ENCODE measurements around the gene DXO.
"Not testable (repeated sequence)": the region's sequence is repeated elsewhere in the genome, so short reads cannot be mapped to it uniquely, and the experiment has no call there.

DXO gene

DNA sequence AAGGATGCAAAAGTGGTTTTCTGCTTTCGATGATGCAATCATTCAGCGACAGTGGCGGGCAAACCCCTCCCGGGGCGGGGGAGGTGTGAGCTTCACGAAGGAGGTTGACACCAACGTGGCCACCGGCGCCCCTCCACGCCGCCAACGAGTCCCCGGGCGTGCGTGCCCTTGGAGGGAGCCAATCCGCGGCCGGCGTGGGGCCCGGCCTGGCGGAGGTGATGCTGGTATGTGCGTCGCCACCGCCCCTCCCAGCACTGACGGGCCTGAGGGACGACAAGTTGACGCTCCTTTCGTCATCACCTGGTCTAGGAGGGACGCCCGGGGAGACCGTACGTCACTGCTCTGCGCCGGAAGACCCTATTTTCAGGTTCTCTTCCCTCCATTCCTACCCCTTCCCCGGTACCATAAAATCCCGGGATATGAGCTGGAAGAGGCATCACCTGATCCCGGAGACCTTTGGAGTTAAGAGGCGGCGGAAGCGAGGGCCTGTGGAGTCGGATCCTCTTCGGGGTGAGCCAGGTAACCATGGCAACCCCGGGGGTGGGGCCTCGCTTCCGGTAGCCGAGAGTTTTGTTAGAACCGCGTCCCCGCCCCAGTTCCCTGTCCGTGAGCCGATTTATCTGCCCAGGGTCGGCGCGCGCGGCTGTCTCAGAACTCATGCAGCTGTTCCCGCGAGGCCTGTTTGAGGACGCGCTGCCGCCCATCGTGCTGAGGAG lies at the start of gene DXO:
TSS of gene DXO (minus strand) at position 146 of the 716 bp plus-strand sequence. CDS start 463 bp downstream, outside the sequence.
- no peak for FAIRE-seq
- DNase-seq (ENCODE audit: insufficient read length, low spot score), result peak; percentile 94

DNA sequence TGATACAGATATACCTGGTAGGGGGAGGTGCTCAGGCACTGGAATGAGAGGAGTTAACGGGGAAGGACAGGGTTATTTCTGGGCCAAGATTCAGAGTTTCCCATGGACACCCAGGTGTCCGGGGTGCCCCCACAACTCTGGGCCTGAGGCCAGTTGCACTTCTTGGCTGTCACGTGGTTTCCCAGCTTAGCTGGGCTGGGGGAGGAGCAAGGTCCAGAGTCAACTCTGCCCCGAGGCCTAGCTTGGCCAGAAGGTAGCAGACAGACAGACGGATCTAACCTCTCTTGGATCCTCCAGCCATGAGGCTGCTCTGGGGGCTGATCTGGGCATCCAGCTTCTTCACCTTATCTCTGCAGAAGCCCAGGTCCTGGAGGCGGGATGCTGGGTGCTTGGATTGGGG lies 42.6 kb upstream of the DXO start, which contains the start of gene C4B:
TSS of gene C4B (plus strand) at position 249 of the 400 bp plus-strand sequence. CDS start at position 300, 51 bp downstream.
- FAIRE-seq, result not testable (repeated sequence)

More for the DNA sequence above, at the start of gene DXO:
- TF ChIP-seq, protein P1, sequence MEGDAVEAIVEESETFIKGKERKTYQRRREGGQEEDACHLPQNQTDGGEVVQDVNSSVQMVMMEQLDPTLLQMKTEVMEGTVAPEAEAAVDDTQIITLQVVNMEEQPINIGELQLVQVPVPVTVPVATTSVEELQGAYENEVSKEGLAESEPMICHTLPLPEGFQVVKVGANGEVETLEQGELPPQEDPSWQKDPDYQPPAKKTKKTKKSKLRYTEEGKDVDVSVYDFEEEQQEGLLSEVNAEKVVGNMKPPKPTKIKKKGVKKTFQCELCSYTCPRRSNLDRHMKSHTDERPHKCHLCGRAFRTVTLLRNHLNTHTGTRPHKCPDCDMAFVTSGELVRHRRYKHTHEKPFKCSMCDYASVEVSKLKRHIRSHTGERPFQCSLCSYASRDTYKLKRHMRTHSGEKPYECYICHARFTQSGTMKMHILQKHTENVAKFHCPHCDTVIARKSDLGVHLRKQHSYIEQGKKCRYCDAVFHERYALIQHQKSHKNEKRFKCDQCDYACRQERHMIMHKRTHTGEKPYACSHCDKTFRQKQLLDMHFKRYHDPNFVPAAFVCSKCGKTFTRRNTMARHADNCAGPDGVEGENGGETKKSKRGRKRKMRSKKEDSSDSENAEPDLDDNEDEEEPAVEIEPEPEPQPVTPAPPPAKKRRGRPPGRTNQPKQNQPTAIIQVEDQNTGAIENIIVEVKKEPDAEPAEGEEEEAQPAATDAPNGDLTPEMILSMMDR (IDR thresholded peaks at IDR 0.05; ENCODE audit: insufficient read depth, missing control alignments), result no peak

GRCh38 chr6:32013738-32014137 lies 41.8 kb upstream of the DXO start:
- not testable (repeated sequence) for DNase-seq (ENCODE audit: insufficient read length, low spot score); FAIRE-seq

More for the DNA sequence above, 42.6 kb upstream of the DXO start, which contains the start of gene C4B:
- DNase-seq (ENCODE audit: insufficient read length, low spot score), result not testable (repeated sequence)

DNA sequence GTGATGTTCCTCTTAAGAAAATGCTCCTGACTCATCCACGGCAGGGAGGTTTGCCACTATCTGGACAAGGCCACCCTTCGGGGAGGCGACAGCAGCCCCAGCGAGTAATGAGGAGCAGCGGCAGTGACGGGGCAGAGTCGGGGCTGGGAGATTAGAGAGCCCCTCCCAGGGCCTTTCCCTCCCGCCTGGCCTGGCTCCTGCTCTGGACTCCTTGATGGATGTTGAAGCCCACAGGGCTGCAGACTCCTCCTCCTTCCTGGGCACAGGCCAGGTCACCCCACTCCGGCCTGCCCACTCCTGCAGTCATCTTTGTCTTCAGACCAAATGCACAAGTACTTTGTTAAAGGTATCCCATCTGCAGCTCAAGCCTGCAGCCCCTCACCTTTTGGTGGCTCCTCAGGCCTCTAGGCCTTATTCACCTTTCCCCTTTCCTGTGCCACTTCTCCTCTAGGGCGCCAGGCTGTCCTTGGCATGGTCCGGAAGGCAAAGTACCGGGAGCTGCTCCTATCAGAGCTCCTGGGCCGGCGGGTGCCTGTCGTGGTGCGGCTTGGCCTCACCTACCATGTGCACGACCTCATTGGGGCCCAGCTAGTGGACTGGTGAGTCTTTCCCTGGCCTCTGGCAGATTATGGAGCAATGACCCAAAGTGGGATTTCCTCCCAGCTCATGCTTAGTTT lies 41.1 kb upstream of the DXO start:
- not testable (repeated sequence) for DNase-seq (ENCODE audit: insufficient read length, low spot score); FAIRE-seq

- FAIRE-seq; DNase-seq (ENCODE audit: insufficient read length, low spot score): not testable (repeated sequence)
These were observed 39.1 kb upstream of the DXO start for GRCh38 chr6:32010856-32011530.

GRCh38 chr6:32009537-32009936 lies 37.6 kb upstream of the DXO start:
- not testable (repeated sequence) for FAIRE-seq; DNase-seq (ENCODE audit: insufficient read length, low spot score)

- DNase-seq (ENCODE audit: insufficient read length, low spot score); FAIRE-seq: not testable (repeated sequence)
These were observed 36.7 kb upstream of the DXO start for GRCh38 chr6:32008616-32009015.

DNA sequence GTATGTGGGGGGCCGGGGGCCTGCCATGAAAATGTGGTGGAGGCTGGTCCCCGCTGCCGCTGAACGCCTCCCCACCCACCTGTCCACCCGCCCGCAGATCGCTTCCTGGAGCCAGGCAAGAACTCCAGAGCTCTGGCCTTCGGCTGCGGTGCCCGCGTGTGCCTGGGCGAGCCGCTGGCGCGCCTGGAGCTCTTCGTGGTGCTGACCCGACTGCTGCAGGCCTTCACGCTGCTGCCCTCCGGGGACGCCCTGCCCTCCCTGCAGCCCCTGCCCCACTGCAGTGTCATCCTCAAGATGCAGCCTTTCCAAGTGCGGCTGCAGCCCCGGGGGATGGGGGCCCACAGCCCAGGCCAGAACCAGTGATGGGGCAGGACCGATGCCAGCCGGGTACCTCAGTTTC lies 36.1 kb upstream of the DXO start:
- FAIRE-seq; DNase-seq (ENCODE audit: insufficient read length, low spot score): not testable (repeated sequence)

DNA sequence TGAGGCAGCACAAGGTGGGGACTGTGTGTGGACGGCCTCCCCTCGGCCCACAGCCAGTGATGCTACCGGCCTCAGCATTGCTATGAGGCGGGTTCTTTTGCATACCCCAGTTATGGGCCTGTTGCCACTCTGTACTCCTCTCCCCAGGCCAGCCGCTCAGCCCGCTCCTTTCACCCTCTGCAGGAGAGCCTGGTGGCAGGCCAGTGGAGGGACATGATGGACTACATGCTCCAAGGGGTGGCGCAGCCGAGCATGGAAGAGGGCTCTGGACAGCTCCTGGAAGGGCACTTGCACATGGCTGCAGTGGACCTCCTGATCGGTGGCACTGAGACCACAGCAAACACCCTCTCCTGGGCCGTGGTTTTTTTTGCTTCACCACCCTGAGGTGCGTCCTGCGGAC lies 35.1 kb upstream of the DXO start:
- not testable (repeated sequence) for FAIRE-seq; DNase-seq (ENCODE audit: insufficient read length, low spot score)

- not testable (repeated sequence) for FAIRE-seq; DNase-seq (ENCODE audit: insufficient read length, low spot score)
These were observed 34.1 kb upstream of the DXO start for GRCh38 chr6:32005991-32006529.

DNA sequence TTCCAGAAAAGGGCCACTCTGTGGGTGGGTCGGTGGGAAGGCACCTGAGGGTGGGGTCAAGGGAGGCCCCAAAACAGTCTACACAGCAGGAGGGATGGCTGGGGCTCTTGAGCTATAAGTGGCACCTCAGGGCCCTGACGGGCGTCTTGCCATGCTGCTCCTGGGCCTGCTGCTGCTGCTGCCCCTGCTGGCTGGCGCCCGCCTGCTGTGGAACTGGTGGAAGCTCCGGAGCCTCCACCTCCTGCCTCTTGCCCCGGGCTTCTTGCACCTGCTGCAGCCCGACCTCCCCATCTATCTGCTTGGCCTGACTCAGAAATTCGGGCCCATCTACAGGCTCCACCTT lies 33.6 kb upstream of the DXO start:
- FAIRE-seq; DNase-seq (ENCODE audit: insufficient read length, low spot score): not testable (repeated sequence)

DNA sequence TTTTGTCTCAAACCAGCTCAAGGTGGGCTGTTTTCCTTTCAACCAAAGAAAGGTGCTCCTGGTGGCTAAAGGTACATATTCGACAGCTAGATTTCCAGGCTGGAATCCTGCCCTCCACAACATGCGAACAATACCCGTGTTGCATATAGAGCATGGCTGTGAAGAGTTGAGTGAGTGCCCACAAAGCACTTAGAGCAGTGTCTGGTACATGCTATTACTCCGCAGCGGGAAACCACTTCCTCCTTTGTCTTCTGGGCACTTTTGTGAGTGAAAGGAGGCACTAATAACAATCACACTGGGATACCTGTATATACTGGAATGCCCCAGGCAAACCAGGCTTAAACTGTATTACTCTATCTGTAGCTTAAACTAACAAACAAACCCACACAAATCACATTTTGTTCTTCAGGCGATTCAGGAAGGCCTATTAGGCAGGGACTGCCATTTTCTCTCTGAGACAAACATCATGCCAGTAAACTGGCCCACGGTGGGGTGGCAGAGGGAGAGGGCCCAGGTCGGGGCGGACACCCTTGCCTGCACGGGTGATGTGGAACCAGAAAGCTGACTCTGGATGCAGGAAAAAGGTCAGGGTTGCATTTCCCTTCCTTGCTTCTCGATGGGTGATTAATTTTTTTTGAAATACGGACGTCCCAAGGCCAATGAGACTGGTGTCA lies 33.1 kb upstream of the DXO start:
- not testable (repeated sequence) for FAIRE-seq; DNase-seq (ENCODE audit: insufficient read length, low spot score)

GRCh38 chr6:32004393-32004792 lies 32.5 kb upstream of the DXO start:
- not testable (repeated sequence) for DNase-seq (ENCODE audit: insufficient read length, low spot score); FAIRE-seq

- FAIRE-seq, result not testable (repeated sequence)
These were observed 31.4 kb upstream of the DXO start for GRCh38 chr6:32003301-32003700.

GRCh38 chr6:32002546-32003268 lies 30.8 kb upstream of the DXO start:
- not testable (repeated sequence) for FAIRE-seq

More at GRCh38 chr6:32003301-32003700, 31.4 kb upstream of the DXO start:
- DNase-seq (ENCODE audit: insufficient read length, low spot score), result not testable (repeated sequence)

GRCh38 chr6:31996385-31996784 lies 24.4 kb upstream of the DXO start:
- not testable (repeated sequence) for FAIRE-seq; DNase-seq (ENCODE audit: insufficient read length, low spot score)

More at GRCh38 chr6:32002546-32003268, 30.8 kb upstream of the DXO start:
- DNase-seq (ENCODE audit: insufficient read length, low spot score), result not testable (repeated sequence)

DNA sequence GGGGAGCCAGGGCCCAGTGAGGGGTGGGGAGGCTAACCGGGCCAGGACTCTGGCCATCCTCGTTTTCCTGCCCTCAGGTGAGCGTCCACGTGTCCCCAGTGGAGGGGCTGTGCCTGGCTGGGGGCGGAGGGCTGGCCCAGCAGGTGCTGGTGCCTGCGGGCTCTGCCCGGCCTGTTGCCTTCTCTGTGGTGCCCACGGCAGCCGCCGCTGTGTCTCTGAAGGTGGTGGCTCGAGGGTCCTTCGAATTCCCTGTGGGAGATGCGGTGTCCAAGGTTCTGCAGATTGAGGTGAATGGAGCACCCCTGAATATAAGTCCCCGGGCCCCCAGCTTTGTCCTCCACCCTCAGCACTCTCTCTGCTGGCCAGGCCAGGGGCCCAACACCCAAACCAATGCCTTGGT lies 22.5 kb upstream of the DXO start:
- not testable (repeated sequence) for FAIRE-seq

More for the DNA sequence above, 22.5 kb upstream of the DXO start:
- DNase-seq (ENCODE audit: insufficient read length, low spot score), result not testable (repeated sequence)

Measured in D721Med (cell line).